HG03159 (cell line): ENCODE data around the gene TWSG1.
"Not testable (repeated sequence)": the region's sequence is repeated elsewhere in the genome, so short reads cannot be mapped to it uniquely, and the experiment has no call there.

ENCODE experiments used
- ATAC-seq: cut with Tn5 transposase; IDR thresholded peaks from one replicate; pipeline ENCODE4 v1.9.1; 2021; ENCODE audit warnings: mild to moderate bottlenecking, moderate library complexity; ENCODE audit not compliant: unreplicated experiment

Gene TWSG1

DNA sequence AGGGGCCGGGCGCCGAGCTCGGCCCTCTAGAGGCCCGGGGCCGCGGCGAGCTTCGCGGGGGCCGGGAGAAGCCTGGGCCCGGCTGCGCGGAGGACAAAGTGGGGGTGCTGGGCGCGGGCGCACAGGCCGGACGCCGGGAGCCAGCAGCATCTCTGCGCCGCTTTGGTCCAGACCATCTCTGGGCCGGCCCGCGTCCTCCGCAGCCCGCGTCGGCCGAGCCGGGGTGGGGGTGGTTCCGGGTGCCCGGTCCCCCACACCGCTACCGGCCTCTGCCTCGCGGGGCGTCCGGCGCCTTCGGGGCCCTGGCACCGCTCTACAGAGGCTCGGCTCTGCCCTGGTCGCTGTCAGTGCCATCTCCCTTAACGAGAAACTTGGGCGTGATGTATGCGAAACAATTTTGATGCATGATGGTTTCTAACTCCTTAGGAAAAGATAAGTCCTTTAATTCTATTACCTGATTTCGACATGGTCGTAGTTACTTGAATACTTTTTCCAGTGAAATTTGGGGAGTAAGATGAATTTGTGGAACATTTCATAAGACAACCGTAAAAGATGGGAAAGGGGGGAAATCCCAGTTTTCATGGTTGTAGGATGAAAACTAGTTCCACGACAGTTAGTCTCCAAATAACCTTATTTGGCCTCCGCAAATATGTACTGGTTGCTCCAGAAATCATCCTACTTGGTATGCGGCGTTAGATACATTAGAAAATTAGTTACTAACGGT, 562 bp downstream of the TWSG1 start:
- peak; percentile 57 for ATAC-seq

DNA sequence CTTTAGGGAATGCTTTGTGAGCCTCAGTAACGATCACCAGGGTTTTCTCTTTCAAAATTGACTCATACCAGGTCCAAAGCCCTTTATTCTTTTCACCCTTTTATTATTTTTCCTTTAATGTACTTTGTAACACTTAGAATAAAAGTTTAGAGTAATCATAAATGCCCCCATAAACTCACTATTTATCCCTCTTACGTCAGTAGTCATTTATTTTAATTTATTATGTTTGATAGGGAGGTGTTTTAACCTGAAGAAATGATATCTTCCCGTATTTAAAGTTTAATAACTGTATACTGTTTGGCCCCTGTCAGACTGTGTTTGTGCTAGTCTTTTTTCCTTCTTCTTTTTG, 1.1 kb downstream of the TWSG1 start:
- no peak for ATAC-seq

DNA sequence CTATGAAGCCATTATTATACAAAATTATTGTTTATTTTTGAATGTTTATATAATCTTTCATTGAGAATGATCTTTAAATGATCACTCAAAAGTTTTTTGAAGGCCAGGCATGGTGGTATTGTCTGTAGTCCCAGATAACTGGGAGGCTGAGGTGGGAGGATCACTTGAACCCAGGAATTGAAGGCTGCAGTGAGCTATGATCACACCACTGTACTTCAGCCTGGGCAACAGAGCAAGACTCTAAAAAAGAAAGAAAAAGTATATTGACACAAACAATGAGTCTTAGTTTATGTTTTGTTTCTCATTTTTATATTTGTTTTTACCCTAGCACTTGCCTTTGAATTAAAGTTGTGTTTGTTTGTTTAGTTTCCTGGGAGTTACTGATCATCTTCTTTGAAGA, 2.3 kb downstream of the TWSG1 start:
- ATAC-seq: no peak

DNA sequence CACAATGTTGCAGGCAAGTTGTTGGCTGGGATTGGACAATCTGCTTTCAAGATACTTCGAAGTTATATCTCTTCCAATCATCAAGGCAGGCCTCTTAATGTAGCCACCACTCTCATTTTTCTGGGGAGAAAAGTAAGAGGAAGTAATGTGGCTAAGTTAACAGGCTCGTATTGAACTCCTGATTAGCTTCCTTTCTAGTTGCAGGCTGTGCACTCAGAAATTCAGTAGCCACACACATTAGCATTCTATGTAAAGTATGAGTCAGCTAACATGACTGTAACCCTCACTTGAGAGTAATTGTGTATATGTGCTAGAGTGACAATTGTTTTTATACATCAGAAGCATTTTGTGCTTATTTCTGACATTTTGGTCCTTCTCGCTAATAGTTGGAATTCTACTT, 3.3 kb downstream of the TWSG1 start:
- no peak for ATAC-seq

DNA sequence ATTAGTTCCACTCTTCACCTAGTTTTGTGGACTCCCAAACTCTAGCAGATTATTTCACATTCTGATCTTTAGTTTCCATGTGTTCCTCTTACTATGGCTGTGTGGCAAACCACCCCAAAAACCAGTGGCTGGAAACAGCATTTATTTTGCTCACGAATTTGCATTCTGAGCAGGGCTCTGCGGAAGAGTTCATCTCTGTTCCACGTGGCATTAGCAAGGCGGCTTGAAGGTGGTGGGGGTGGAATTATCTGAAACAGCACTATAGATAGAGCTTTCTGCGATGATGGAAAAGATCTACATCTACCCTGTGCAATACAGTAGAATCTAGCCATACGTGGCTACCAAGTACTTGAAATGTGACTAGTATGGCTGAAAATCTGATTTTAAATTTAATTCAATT, 5.9 kb downstream of the TWSG1 start:
- no peak for ATAC-seq

DNA sequence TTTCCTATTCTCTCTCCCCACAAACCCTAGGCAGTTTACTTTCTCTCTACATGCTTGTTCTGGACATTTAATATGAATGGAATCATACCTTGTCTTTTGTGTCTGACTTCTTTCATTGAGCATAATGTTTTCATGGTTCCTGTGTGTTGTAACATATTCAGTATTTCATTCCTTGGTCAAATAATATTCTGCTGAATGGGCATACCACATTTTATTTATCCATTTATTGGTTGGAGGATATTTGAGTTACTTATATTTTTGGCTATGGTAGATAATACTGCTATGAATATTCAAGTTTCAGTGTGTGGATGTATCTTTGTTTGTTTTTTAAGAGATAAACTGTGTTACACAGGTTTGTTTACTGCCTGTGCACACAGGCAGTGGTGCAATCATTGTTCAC, 9.0 kb downstream of the TWSG1 start:
- no peak for ATAC-seq

DNA sequence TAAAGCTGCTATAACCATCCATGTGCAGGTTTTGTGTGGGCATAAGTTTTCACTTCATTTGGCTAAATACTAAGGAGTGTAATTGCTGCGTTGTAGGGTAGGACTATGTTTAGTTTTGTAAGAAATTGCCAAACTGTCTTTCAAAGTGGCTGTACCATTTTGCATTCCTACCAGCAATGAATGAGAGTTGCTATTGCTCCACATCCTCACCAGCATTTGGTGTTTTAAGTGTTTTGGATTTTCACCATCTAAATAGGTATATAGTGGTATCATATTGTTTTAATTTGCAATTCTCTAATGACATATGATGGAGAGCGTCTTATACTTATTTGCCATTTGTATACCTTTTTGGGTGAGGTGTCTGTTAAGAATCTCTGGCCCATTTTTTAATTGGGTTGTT, 12.2 kb downstream of the TWSG1 start:
- no peak for ATAC-seq

DNA sequence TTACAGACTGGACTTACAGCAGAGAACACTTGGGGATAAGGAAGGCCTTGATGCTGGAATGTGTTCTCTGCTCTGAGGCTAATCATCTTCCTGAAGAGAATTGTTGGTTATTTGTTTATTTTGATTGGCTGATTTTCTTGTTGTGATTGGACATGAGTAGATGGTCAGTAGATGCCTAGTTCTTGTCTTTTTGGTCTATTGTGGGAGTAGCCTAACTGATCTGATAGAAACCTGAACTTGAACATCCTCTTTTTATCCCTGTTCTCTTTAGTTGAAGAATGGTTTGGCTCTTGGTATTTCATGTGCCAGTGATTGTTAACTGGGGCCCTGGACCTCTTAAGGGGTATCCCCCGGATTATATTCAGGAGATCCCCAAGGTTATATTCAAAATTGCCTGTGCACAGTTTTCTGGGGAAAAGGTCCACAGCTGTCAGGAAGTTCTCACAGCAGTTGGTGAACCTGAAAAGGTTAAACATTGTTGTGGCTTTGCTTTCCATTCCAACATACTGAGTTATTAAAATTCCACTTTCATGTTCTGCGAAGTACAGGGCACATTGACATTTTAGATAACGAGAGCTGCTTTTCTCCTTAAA, 13.6 kb downstream of the TWSG1 start:
- ATAC-seq: no peak

DNA sequence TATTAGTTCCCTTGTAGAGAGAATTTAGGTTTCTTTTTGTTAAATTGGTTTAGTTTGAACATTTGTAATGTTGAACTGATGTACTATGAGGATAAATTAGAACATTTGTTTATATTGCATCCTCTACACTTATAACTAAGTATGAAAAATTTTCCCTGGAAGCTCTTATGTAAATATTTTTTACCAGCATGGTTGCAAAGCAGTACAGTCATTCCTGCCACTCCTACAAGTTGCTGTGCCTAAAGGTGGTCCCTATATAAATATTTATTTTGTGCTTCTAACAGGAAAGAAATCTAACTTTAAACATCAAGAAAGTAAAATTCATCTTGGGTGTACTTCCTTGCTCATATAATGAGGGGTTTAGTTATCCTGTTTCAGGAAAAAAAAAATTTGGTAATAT, 14.2 kb downstream of the TWSG1 start:
- ATAC-seq: no peak

DNA sequence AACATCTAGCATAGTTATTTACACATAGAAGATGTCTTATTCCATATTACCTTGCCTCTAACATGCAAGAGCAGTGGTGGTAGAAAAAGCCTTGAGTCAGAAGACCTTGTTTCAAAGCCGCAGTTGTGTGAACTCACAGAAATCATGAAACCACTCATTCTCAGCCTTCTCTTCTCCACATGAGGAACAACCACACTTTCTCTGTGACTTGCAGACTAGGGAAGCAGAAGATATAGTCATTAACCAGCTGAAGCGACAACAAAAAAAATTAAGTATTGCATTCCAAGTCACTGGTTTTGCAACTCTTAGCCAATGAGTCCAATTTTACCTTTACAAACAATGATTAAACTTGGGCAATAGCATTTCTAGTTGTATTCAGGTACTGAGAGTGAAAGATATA, 19.0 kb downstream of the TWSG1 start:
- peak; percentile 77 for ATAC-seq

DNA sequence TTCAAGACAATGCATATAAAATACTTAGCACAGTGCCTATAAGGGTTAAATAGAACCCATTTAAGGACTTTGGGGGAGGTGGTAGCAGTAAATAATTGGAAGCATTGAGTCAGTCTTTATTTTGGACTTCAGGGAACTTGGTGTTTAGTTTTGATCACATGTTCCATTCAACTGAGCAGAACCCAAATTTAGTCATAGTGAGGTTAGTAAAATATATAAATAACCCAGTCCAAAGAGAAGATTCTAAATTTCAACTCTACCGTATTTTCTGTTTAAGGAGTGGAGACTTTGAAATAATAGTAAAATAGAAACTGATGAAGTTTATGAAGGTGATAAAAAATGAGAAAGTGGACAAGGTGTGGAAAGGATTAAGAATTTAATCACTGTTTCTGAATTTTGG, 19.7 kb downstream of the TWSG1 start:
- peak; percentile 43 for ATAC-seq

DNA sequence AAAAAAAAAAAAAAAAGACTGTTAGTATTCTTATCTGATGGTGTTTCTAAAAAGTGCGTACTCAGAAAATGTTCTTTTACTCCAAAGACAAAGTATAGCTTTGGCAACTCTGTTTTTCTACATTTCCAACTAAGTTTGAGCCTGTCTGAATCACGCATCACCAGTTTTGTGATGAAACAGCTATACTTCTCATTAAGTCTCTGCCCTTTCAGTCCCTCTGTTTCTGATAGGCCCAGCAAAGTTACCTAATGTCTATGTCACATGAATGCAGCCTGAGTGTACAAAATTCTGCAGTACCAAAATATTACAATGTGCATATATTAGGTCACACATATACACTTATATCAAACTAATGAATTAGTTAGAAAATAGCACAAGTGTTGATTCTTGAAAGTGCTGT, 22.4 kb downstream of the TWSG1 start:
- no peak for ATAC-seq

DNA sequence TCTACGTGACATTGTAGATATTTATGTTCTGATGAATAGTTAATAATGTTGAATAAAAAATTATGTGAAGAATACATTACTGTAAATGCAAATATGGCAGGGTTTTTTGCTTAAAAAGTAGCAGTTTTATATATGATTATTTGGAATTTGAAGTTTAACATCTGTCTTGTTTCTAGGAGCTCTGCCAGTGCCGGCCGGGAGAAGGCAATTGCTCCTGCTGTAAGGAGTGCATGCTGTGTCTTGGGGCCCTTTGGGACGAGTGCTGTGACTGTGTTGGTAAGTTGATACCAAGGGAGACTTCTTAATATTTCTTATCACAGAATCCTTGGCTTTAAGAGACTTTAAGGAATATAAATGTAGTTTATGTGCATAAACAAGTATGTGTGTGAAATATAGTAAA, 25.2 kb downstream of the TWSG1 start:
- ATAC-seq: no peak

DNA sequence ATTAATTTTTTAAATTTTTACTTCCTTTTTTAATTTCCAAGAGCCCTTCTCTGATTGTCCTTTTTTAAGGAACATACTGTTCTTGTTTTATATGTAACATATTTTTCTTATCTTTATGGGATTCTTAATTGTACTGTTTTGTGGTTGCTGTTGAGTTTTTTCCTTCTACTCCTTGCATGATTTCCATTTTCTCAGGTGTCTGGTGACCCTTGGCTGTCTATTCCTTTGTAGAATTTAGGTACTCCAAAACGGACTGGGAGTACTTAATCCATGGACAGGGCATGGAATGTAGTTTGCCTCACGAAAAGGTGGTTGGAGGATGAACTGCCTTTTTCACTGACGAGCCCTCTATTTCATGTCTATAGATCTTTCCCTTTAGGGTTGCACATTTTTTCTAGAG, 26.6 kb downstream of the TWSG1 start:
- no peak for ATAC-seq

DNA sequence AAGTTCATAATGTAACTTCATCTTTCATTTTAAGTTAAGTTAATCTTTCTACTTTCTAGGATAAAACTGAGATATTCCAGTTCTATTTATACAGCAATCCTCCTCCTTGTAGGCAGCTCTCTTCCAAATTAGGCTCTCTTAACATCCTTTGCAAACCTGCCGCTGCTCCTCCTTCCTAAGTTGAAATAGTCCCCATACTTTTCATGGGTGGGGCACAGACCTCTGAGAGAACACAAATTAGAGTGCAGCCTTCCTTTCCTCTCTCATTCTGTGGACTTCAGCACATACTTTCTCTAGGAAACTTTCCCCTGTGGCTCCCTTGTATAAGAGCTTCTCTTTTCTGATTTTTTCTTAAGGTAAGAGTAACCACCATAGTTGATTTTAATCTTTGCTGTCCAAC, 28.3 kb downstream of the TWSG1 start:
- no peak for ATAC-seq

DNA sequence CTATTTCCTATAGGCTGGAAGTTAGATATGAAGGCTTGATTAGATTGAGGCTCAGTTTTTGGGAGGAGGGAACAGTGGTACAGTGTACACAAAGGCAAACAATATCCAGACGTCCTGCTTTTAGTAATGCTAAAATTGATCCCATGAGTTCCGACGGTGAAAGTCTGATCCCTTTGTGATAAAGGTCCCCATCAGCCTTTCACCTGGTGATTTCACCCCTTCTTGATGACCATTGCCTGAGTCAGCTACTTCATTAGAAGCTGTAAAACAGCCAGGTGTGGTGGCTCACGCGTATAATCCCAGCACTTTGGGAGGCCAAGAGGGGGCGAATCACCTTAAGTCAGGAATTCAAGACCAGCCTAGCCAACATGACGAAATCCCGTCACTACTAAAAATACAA, 29.7 kb downstream of the TWSG1 start:
- no peak for ATAC-seq

DNA sequence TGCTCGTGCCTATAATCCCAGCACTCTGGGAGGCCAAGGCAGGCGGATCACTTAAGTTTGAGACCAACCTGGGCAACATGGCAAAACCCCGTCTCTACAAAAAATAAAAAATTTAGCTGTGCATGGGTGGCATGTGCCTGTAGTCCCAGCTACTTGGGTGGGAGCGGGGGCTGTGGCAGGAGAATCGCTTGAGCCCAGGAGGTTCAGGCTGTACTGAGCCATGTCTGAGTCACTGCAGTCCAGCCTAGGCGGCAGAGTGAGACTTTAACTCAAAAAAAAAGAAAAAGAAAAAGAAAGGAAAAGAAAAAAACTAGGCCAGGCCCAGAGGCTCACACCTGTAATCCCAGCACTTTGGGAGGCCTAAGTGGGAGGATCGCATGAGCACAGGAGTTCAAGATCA, 30.8 kb downstream of the TWSG1 start:
- ATAC-seq: no peak

DNA sequence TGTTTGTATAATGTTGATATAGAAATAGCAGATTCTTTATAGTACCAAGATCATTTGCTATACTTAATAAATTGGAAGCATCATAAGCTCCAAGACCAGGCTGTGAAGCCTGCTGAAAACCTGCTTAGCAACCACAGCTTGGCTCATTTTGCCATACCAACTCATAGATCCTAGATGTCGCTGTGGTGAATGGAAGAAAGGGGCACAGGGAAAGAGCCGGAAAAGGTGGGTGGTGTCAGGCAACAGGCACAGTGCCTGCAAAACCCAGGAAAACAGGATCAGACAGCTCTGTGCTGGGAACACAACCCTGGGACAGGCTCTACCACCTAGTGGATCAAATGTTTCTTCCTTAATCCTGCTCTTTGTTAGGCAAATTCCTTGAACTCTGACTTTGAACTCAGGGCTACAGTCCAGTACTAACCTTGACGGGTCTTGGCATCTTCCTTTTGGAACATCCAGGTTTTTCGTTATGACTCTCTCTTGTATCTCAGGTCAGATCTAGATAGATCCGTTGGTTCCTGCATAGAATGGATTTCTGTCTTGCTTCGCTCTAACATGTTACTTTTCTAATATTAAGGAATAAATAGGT, 31.6 kb downstream of the TWSG1 start:
- no peak for ATAC-seq

DNA sequence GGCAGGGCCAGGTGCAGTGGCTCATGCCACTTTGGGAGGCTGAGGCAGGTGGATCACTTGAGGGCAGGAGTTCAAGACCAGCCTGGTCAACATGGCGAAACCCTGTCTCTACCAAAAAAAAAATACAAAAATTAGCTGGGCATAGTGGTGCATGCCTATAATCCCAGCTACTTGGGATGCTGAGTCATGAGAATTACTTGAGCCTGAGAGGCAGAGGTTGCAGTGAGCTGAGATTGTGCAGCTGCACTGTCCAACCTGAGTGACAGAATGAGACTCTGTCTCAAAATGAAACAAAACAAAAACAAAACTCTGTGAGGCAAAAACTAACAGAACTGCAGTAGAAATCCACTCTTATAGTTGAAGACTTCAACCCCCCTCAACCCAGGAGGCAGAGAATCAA, 38.7 kb downstream of the TWSG1 start:
- ATAC-seq: not testable (repeated sequence)

DNA sequence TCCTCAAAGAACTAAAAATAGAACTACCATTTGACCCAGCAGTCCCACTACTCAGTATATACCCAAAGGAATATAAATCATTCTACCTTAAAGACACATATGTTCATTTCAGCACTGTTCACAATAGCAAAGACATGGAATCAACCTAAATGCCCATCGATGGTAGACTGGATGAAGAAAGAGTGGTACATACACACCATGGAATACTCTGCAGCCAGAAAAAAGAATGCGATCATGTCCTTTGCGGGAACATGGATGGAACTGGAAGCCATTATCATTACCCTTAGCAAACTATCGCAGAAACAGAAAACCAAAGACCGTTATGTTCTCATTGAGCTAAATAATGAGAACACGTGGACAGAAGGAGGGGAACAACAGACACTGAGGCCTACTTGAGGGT, 44.5 kb downstream of the TWSG1 start:
- ATAC-seq: no peak

DNA sequence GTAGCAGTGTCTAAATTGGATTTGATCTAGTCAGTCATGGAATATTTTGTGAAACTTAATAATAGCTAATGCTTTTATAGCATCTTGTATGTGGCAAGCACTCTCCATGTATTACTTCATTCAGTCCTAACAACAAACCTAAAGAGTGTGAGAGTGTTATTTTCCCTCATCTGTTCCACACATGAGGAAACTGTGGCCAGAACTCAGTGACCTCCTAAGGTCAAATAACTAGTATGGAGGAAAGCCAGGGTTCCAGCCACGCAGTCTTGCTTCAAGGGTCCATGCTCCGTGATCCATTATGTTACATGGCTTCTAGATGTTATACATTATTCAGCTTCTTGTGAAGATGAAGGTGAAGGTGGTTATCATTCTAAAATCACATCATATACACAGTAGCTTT, 45.5 kb downstream of the TWSG1 start:
- ATAC-seq: no peak

DNA sequence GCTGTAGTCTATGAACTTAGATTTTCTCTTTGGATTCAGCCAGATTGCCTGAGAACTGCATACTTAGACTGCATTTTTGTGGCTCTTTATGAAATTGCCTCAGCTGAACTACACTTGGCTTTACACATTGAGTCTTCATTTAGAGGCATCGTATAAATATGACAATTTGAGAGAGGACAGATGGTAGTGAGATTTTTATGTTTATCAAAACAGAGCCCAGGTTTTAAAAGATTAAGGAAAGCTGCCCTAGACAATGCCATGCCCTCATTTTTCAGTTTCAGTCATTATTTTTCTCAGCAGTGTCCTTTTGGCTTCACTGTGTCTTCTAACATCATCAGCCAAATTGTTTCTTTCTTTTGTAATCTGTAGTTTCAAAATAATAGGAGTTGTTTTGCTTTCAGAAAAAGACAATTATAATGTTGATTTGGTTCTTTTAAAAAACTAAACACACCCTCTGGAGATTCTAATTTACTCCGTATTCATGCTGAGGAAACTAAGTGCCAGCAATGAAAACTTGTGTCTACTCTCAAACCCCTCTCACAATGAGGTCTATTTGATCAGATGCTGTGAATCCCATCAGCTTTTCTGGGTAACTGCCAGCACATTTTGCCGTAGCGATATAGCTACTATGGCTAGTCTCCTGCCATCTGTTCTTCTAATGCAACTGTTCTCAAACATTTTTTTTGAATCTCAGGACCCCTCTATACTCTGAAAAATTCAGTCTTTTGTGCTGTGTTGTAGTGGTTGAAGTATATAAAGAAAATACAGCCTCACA, 46.2 kb downstream of the TWSG1 start:
- no peak for ATAC-seq
